Measurements from ENCODE around the gene MVK.

MVK gene

DNA sequence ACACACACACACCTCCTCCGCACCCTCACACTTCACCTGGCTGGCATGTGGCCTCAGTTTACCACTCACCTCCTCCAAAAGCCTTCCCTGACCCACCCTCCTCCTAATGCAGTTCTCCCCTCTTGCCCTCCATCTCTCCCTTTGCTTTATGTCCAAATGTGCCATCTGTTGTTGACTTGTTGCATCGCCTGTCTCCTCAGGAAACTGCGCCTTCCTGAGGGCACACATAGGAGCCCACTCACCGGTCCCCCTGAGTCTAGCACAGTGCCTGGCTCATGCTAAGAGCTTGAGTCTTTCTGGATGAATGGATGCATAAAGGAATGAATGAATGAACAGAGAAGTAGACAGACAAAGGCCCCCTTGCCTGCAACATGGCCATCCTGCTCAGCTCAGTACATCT lies 34.0 kb downstream of the MVK start:
- Histone ChIP-seq H3K4me3 (ENCODE audit: low read depth, low read length, poor library complexity, severe bottlenecking) (no peak overlapping the region), H3K4me2 (ENCODE audit: low read length) (no peak overlapping the region), H3K9me3 (ENCODE audit: low read length) (no peaks in the 10 kb centered on the region), H2AFZ (ENCODE audit: low read length) (no peak overlapping the region), H3K27me3 (ENCODE audit: insufficient read depth, low read length) (no peaks in the 10 kb centered on the region), H3K9me2 (ENCODE audit: low read depth, low read length) (no peaks in the 10 kb centered on the region), H3K4me1 (ENCODE audit: insufficient read depth, low read length, severe bottlenecking) (no peaks in the 10 kb centered on the region), H3K79me2 (ENCODE audit: insufficient read depth, low read length) (no peaks in the 10 kb centered on the region), H3K9ac (ENCODE audit: low read length) (no peak overlapping the region), H3F3A (ENCODE audit: insufficient read depth, low read length) (no peaks in the 10 kb centered on the region), H4K20me1 (ENCODE audit: insufficient read depth, low read length) (no peaks in the 10 kb centered on the region), H3K27ac (ENCODE audit: low read depth, low read length, poor library complexity, severe bottlenecking) (no peak overlapping the region), H3K36me3 (ENCODE audit: insufficient read depth, low read length) (no peaks in the 10 kb centered on the region)
- no peak for TF ChIP-seq EZH2 (IDR thresholded peaks at IDR 0.05; ENCODE audit: borderline replicate concordance, low read length)
- TF ChIP-seq, protein P1, sequence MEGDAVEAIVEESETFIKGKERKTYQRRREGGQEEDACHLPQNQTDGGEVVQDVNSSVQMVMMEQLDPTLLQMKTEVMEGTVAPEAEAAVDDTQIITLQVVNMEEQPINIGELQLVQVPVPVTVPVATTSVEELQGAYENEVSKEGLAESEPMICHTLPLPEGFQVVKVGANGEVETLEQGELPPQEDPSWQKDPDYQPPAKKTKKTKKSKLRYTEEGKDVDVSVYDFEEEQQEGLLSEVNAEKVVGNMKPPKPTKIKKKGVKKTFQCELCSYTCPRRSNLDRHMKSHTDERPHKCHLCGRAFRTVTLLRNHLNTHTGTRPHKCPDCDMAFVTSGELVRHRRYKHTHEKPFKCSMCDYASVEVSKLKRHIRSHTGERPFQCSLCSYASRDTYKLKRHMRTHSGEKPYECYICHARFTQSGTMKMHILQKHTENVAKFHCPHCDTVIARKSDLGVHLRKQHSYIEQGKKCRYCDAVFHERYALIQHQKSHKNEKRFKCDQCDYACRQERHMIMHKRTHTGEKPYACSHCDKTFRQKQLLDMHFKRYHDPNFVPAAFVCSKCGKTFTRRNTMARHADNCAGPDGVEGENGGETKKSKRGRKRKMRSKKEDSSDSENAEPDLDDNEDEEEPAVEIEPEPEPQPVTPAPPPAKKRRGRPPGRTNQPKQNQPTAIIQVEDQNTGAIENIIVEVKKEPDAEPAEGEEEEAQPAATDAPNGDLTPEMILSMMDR (IDR thresholded peaks at IDR 0.05; ENCODE audit: low read length) = no peak

DNA sequence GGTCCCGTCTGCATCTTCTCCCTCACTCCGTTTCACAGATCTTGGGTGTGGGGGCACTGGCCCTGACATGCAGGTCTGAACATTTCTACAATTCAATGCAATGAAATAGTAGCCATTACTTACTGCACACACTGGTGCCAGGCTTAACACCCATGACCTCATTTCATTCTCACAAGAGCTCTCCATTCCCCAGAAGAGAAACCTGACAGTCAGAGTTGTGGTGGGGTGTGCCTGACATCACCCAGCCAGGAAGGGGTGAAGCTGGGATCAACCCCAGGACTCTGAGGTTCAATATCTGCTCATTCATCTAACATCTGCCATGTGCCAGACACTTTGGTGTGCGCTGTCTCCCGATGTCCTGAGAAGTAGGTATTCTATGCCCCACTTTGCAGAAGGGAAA lies 34.7 kb downstream of the MVK start:
- Histone ChIP-seq H3F3A (ENCODE audit: insufficient read depth, low read length) (no peaks in the 10 kb centered on the region), H3K9ac (ENCODE audit: low read length) (no peak overlapping the region), H3K4me2 (ENCODE audit: low read length) (no peak overlapping the region), H3K27me3 (ENCODE audit: insufficient read depth, low read length) (no peaks in the 10 kb centered on the region), H3K36me3 (ENCODE audit: insufficient read depth, low read length) (no peaks in the 10 kb centered on the region), H3K4me1 (ENCODE audit: insufficient read depth, low read length, severe bottlenecking) (no peaks in the 10 kb centered on the region), H2AFZ (ENCODE audit: low read length) (no peak overlapping the region), H3K79me2 (ENCODE audit: insufficient read depth, low read length) (no peaks in the 10 kb centered on the region), H4K20me1 (ENCODE audit: insufficient read depth, low read length) (no peaks in the 10 kb centered on the region), H3K9me3 (ENCODE audit: low read length) (no peaks in the 10 kb centered on the region), H3K9me2 (ENCODE audit: low read depth, low read length) (no peaks in the 10 kb centered on the region), H3K27ac (ENCODE audit: low read depth, low read length, poor library complexity, severe bottlenecking) (no peak overlapping the region), H3K4me3 (ENCODE audit: low read depth, low read length, poor library complexity, severe bottlenecking) (no peak overlapping the region)
- TF ChIP-seq, protein P1 (IDR thresholded peaks at IDR 0.05; ENCODE audit: low read length) = no peak
- no peak for TF ChIP-seq EZH2 (IDR thresholded peaks at IDR 0.05; ENCODE audit: borderline replicate concordance, low read length)

DNA sequence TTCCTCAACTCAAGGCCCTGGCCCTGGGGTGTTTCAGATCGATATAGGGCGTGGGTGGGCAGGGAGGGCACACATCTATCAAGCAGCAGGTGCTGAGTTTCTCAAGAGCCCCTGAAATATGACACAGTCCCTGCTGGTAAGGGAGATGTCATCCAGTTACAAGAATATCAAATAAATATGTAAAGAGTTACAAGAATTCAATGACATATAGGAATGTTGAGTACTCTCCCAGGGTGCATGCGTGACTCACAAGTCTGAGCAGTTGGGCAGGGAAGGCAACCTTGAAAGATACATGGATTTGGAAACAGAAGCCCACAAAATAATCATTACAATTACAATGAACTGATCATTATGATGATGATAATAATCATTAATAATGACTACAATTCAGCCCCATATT lies 35.2 kb downstream of the MVK start:
- H3K4me3 ChIP-seq (ENCODE audit: low read depth, low read length, poor library complexity, severe bottlenecking) = no peak overlapping the region
- H3K9me3 ChIP-seq (ENCODE audit: low read length) = no peaks in the 10 kb centered on the region
- TF ChIP-seq, protein P1 (IDR thresholded peaks at IDR 0.05; ENCODE audit: low read length) = no peak
- TF ChIP-seq EZH2 (IDR thresholded peaks at IDR 0.05; ENCODE audit: borderline replicate concordance, low read length) = no peak
- H4K20me1 ChIP-seq (ENCODE audit: insufficient read depth, low read length) = no peaks in the 10 kb centered on the region
- H3K4me2 ChIP-seq (ENCODE audit: low read length) = no peak overlapping the region
- H3K4me1 ChIP-seq (ENCODE audit: insufficient read depth, low read length, severe bottlenecking) = no peaks in the 10 kb centered on the region
- H2AFZ ChIP-seq (ENCODE audit: low read length) = no peak overlapping the region
- H3K79me2 ChIP-seq (ENCODE audit: insufficient read depth, low read length) = no peaks in the 10 kb centered on the region
- no peaks in the 10 kb centered on the region for H3K27me3 ChIP-seq (ENCODE audit: insufficient read depth, low read length)
- H3K9me2 ChIP-seq (ENCODE audit: low read depth, low read length) = no peaks in the 10 kb centered on the region
- H3K27ac ChIP-seq (ENCODE audit: low read depth, low read length, poor library complexity, severe bottlenecking) = no peak overlapping the region
- H3F3A ChIP-seq (ENCODE audit: insufficient read depth, low read length) = no peaks in the 10 kb centered on the region
- no peaks in the 10 kb centered on the region for H3K36me3 ChIP-seq (ENCODE audit: insufficient read depth, low read length)
- no peak overlapping the region for H3K9ac ChIP-seq (ENCODE audit: low read length)

Data from OCI-LY1 (cell line).